Measurements from ENCODE around the gene MUCL3.

DNA sequence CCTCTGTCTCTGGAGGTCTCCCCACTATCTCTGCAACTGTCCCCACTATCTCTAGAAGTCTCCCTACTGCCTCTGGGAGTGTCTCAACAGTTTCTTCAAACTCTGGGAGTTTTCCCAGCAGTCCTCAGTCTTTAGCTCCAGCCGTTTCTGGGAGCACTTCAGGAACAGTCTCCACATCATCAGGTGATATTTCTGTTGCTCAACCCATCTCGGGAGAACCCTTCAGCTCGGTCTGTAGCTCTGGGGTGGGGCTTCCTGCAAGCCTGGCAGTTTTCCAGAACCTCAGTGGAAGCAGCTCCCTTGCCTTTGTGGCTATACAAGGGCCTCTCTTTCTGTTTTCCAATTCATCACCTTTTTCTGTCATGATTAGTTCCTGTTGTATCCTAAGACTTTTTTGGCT is 5.8 kb upstream of the MUCL3 start:
- TF ChIP-seq POLR2A (IDR thresholded peaks at IDR 0.05), result no peak
- TF ChIP-seq, protein P1, sequence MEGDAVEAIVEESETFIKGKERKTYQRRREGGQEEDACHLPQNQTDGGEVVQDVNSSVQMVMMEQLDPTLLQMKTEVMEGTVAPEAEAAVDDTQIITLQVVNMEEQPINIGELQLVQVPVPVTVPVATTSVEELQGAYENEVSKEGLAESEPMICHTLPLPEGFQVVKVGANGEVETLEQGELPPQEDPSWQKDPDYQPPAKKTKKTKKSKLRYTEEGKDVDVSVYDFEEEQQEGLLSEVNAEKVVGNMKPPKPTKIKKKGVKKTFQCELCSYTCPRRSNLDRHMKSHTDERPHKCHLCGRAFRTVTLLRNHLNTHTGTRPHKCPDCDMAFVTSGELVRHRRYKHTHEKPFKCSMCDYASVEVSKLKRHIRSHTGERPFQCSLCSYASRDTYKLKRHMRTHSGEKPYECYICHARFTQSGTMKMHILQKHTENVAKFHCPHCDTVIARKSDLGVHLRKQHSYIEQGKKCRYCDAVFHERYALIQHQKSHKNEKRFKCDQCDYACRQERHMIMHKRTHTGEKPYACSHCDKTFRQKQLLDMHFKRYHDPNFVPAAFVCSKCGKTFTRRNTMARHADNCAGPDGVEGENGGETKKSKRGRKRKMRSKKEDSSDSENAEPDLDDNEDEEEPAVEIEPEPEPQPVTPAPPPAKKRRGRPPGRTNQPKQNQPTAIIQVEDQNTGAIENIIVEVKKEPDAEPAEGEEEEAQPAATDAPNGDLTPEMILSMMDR (IDR thresholded peaks at IDR 0.05), result no peak
